ENCODE results near the gene PLK4.
"Not testable (repeated sequence)": the region's sequence is repeated elsewhere in the genome, so short reads cannot be mapped to it uniquely, and the experiment has no call there.

The PLK4 gene

DNA sequence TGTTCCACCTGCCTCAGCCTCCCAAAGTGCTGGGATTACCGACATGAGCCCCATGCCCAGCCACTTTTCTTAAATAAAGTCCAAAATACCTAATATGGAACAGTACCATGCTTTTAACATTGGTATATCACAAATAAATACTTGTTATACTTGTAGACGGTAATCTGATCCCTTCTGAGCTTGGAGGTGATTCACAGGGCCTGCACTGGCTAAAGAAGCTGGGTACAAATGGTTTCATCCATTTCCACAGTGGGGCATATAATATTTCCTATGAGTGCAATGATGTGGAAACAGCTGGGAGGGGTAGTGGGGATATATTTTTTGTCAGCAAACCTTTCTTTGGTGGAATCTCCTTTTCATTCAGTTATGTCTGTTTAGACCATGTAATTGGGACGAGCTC is 35.8 kb downstream of the PLK4 start:
- no peak for DNase-seq (ENCODE audit: low spot score)

GRCh38 chr4:127917151-127917550 is 36.5 kb downstream of the PLK4 start:
- DNase-seq (ENCODE audit: low spot score), result no peak

DNA sequence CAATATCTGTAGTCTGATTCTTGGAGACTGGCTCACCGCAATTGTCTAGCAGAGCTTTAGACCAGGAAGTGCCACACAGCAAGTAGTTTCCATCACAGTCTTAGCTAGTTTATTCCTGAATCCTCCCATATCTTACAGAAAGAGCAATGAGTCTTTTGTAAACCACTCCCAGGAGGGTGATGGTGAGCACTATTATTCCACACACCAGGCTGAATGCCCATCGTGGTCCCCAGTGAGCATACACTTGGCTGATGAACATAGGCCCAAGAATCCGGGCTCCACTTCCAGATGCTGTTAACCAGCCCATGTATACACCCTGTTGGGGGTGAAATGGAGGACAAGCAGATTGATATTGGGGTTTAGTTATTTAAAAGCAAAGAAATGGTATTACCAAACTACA is 39.8 kb downstream of the PLK4 start:
- no peak for DNase-seq (ENCODE audit: low spot score)

DNA sequence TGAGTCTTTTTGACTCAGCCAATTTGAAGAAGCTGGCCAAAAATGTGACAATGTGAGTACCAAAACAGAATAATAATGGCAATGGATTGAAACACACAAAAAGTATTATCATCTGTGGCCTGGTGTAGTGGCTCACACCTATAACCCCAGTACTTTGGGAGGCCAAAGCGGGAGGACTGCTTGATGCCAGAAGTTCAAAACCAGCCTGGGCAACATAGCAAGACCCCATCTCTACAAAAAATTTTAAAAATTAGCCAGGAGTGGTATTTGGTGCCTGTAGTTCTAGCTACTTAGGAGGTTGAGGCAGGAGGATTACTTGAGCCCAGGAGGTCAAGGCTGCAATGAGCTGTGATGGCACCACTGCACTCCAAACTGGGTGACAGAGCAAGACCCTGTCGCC is 41.5 kb downstream of the PLK4 start:
- DNase-seq (ENCODE audit: low spot score), result no peak

DNA sequence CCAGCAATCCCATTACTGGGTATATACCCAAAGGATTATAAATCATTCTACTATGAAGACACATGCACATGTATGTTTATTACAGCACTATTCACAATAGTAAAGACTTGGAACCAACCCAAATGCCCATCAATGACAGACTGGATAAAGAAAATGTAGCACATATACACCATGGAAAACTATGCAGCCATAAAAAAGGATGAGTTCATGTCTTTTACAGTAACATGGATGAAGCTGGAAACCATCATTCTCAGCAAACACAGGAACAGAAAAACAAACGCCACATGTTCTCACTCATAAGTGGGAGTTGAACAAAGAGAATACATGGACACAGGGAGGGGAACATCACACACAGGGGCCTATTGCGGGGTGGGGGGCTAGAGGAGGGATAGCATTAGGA is 45.0 kb downstream of the PLK4 start:
- DNase-seq (ENCODE audit: low spot score), result not testable (repeated sequence)

DNA sequence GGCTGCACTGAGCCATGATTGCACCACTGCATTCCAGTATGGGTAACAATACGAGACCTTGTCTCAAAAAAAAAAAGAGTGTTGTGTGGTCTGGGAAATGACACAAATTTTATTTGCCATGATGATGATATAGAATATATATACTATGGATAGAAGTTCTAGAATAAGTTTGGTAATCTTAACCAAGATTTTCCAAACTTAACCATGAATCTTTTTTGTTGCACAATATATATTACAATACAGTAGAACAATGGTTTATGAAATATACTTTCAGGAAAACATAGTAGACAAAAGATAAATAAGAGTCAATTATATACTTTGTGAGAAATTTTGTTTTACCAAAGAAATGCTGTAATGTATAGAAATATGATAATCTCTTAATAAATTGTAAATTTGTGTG is 49.5 kb downstream of the PLK4 start:
- no peak for DNase-seq (ENCODE audit: low spot score)

GRCh38 chr4:127931836-127932235 is 51.1 kb downstream of the PLK4 start:
- DNase-seq (ENCODE audit: low spot score), result not testable (repeated sequence)

DNA sequence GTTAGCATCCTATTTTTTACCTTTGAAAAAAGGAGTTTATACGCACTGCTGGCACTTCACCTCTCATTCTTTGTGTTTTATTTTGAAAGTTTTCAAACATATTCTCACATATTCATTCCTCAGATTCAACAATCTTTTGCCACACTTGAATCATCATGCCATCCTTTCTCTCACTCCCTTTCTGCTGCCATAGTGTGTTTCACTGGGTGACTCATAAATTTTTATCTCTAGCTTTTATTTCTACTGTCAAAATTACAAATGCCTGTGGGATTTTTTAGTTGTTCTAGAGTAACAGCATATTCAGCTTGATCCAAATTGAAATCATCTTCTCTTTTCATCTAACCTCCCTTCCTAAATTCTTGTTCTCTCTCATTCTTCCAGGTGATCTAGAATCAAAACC is 56.3 kb downstream of the PLK4 start:
- DNase-seq (ENCODE audit: low spot score), result peak; percentile 52
